GM19397 (cell line): ENCODE measurements around the gene SPCS1.

ENCODE experiments used
- ATAC-seq: cut with Tn5 transposase; IDR thresholded peaks from one replicate; pipeline ENCODE4 v1.9.1; 2021; ENCODE audit warnings: mild to moderate bottlenecking, moderate library complexity; ENCODE audit not compliant: unreplicated experiment

The SPCS1 gene

DNA sequence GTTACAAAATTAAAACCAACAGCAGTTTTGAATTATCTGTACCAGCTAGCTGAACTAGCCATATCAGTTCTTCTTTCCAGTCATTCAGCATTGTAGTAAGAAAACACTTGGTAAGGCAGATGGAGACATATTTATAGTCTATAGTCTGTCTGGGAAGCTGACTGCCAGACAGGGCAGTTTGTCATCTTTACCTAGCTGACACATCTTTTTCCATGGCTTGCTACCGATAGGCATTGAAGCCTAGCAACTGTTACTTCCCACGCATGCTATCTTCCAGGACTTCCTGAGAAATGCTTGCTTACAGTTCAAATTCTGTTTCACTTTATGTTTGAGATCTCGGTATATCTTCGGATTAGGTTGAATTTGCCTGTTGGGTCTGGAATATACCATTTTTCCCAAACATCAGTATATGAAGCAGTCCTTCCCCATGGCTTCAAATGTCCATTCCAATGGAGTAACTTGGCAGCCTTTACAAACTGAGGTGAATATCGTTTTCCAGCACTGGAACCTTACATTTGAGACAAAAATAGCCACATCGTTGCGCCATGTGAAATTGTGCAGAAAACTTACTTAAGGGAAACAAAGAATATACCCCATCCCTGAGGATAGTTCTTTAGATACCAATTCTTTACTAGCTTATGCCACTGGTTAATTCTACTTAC, 11.2 kb upstream of the SPCS1 start:
- ATAC-seq = no peak

DNA sequence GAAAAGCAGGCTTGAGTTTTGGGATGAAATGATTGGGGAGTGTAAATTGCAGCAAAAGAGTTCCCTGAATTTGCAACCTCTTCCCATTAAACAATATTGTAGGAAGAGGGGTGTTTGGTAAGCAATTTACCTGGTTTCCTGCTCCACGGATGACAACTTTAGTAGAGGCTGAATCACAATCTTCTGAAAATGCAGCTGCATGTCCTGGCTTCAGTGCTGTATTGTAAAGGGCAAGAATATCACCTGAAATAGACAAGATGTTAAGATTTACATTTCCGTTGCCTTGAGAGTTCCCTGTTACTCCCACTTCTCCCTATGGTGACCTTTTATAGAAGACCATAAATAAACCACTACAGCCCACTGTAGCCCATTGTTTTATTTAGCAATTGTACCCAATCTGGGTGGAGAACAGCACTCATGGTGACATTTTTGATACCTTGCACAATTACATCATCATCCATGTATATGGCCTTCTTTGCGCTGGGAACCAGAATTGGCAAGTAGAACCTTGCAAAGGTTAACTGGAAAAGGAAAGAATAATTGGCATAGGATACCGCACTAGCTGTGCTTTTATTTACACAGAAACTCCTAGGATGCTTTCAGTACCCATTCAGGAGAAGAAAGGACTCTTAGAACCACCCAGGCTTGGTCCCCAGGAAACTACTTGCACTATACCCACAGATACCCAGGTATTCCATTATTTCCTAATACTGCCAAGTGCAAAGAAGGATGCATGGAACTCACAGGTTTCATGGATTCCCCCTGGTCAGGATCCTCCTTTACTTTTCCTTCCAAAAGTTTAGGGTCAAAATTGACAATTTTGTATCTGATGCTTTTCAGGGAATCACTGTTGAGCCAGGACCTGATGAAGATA, 9.9 kb upstream of the SPCS1 start:
- ATAC-seq = no peak

DNA sequence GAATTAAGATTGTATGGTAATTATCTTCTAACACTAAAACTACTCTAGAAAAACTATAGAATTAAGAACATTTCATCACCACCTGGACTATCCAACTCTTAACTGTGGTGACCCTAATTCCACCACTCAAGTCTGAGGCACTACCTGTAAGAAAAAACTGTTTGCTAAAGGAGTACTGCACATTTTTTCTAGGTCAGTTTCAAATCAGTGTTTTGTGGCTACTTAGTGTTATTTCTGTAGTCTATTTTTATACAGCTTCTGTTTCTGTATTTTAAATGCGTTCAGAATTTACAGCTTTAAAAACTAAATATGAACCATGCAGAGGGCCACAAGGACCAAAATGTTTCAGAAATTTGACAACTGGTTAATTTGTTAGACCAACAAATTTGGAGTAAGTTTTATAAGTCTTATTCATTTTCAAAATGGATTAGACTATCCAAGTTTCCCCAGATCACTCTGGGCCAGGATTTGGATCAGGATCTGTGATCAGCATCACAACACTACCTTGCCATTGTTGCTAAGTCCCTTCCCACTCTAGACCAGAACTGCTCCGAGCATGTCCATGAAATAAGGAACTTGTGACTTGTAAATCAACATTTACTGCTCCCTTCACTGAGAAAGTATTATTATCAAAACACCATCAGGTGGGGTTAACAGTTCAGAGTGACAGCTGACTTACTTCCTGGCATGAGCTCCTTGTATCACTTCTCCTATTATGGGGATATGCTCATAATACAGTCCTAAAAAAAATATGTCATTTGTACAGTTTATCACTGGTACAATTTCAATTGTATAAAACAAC, 8.9 kb upstream of the SPCS1 start:
- ATAC-seq = no peak

DNA sequence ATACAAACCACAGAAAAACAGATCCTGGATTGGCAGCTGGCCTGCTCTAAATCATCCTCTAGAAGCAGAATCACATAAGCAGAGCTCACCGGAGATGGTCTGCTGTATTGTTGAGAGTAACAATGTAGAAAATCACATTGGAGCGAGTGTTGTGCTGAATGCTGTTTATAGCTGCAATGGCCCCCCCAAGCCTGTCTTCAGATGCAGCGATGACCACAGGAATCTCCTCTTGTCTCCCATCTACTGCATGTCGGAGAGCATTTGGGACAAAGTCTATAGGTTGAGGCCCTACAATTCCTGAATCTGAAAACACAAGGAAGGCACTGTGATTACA, 8.3 kb upstream of the SPCS1 start:
- no peak for ATAC-seq

DNA sequence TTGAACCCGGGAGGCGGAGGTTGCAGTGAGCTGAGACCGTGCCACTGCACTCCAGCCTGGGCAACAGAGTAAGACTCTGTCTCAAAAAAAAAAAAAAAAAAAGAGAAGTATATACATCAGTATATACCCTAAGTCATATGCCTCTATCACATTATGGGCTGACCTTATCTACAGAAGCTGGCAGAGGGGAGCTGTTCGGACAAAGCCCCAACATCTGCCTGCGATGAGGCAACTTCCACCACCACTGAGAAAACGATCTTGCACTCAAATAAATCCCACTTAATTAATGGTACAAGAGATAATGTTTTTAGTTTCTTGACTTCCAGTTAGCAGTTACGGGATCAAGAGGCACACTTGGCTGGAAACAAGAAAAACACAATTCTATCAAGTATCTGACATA, 2.6 kb upstream of the SPCS1 start:
- ATAC-seq = no peak

DNA sequence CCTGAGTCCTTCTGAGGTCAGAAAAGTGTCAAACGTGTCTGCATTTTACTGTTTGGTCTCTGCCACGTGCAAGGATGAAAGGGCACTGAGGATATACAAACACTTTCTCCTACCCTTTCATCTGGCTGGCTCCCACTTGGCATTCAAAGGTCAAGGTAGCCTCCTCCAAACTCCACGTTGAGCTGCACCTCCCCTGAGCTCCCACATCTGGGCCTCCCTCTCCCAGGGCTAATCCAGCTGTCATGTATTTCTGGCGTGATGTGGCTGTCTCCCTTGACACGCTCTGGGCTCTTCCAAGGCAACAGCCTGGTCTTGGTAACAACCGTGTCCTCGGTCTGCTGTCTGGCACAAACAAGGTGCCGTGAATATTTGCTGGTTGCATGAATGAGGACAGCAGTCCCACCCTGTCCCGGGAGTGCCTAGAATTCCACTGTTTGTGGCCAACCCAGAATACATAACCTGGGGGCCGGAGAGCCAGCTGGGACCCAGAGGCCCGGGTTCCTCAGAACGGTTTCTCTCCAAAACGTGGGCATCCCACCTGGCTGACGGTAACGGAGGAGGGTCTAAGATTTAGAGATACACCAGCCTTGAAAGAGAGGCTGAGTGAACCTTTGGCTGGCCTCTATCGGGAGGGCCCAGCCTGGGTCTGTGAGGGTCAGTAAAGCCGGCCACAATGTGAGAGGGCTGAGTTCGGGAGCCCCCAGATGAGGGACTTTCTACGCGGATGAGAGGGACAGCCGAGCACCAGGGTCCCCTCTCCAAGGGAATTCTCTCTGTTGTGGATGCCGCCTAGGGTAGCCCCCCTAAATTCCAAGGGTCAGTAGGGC, 1.1 kb upstream of the SPCS1 start:
- ATAC-seq = no peak

DNA sequence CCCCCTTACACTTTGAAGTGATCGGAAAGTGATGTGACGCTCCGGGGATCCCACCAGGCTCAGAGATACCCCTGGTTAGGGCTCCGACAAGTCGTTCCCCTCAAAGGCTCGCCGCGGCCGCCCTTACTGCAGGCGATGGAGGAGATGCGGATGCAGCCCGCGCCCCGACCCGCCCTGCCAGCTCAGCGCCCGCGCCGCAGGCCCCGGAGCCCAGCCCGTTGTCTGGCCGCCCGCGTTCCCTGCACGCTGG, 543 bp upstream of the SPCS1 start:
- ATAC-seq = no peak

DNA sequence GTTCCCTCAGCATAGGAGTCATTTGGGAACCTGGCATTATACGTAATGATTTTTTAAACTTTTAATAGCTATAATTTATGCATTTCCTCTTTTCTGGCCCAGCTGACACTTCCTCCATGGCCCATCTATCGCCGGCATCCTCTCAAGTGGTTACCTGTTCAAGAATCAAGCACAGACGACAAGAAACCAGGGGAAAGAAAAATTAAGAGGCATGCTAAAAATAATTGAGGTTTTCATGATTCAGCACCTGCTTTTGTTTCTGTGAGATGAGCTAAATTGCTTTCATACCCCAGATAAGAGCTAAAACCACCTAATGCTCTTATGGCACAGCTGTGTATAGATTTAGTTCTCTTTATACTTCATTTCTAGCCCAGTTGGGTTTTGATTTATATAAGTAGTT, 1.7 kb downstream of the SPCS1 start:
- no peak for ATAC-seq

DNA sequence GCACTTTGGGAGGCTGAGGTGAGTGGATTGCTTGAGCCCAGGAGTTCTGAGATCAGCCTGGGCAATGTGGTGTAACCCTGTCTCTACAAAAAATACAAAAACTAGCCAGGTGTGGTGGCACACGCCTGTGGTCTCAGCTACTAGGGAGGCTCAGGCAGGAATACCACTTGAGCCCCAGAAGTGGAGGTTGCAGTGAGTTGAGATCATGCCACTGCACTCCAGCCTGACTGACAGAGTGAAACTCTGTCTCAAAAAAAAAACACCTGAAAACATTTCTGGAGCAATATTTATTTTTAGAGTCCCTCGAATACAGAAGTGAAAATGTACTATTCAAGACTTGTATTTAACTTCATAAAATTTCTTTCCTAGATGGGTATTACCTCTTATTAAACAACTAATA, 4.6 kb downstream of the SPCS1 start:
- ATAC-seq = no peak

DNA sequence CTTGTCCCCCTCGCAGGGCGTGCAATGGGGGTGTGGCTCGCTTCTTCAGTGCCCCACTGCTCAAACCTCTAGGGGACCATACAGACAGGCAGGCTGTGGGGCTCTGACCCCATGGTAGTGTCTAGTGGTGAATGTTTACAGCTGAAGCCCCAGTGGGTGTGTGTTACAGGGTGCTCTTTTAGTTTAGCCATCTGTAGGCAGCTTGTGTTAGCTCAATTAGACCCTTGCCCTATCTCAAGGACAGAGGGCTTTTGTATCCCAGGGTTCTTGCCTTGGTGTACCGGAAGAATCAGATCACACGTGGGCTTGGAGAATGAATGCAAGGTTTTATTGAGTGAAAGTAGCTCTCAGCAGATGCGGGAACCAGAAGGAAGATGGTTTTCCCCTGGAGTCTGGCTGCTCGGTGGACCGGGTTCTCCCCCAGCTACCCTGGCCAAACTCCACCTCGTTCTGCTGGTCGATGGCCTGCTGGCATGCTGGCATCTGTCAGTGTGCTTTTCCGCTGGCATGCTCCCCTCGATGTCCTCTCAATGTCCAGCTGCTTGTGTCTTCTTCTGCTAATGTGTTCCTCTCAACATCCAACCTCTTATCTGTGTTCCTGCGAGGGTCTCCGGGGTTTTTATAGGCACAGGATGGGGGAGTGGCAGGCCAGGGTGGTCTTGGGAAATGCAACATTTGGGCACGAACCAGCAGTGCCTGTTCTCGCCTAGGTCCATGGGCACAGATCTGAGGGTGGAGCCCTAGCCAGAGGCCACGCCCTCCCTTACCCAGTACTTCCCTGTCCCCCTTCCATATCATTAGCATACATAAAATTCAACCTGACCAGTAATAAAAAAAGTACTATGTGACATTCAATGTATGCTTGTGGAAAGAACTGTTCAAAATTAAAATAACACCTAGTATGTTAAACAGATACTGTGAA, 6.6 kb downstream of the SPCS1 start:
- no peak for ATAC-seq

DNA sequence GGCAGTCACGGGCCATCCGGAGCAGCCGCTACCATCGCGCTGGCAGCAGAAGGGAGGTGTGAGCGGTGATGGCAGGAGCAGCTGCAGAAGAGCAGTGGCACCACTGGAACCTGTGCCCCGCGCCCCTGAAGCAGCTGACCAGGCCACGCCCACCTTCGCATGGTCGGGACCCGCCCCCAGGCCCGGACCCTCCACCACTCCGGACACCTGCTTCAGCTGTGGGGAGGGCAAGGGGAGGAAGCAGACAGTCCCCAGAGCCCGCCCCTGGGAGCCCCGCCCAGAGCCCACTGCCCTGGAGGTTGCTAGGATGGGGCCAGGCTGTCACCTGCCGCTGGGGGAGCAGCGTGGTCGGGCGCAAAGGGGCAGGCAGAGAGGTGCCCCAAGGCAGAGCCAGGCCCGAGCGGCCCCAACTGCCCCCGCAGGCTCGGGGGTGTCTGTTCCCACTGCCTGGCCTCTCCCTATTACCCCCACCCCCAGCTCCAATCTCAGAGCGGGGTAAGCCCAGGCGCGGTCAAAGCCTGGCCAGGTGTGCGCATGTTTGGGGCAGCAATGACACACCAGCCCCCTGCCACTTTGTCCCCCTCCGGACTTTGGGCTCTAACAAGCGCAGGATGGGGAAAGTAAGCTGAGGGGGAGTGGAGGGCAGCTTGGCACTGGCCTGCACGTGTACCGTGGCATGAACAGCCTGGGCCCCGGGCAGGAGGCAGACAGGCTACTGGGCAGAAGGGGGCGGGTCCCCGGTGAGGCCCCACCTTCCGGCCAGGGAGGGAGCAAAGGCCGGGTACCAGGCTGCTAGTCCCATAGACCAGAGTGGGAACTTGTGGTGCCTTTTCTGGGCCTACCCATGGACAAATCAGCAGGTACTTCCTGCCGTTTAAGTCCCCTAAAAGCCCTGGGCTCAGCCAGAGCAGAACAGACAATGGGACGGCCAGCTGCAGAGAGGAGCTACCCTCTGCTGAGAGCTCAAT, 8.7 kb downstream of the SPCS1 start:
- ATAC-seq = no peak

DNA sequence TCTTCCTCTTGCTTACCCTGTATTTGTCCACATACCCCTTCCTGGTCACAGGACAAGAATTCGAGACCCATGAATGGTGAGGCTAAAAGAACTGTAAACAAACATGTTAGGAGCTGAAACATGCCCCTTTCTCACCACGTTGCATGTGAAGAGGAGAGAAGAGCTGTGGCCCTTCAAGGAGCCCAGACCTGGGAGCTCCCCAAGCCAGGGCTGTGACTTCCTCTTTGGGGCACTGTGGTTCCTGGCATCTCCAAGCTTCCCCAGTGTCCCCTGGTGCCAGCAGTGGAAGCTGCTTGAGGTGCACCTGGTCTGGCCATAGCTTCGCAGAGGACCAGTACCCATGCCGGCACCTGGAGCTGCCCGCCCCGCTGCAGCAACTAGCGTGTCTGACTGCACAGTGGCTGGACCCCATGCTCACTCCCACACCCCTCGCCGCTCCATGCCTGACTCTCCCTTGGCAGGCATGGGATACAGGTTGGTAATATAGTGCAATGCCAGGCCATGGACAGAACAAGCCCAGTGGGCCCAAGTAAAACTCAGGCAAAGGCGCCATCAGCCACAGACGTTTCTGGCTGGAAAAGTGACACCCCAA, 9.9 kb downstream of the SPCS1 start:
- no peak for ATAC-seq

DNA sequence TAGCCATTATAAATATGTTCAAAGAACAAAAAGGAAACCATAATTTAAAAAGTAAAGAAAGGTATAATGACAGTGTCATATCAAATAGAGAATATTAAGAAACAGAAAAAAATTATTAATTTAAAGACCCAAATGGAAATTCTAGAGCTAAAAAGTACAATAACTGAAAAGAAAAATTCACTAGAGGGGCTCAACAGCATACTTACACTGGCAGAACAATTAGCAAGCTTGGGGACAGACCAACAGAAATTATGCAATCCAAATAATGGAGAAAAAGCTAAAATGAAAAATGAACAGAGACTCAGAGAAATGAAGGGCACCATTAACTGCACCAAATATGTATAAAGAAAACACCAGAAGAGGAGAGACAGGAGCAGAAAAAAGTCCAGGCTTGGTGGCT, 13.7 kb downstream of the SPCS1 start:
- ATAC-seq = no peak

DNA sequence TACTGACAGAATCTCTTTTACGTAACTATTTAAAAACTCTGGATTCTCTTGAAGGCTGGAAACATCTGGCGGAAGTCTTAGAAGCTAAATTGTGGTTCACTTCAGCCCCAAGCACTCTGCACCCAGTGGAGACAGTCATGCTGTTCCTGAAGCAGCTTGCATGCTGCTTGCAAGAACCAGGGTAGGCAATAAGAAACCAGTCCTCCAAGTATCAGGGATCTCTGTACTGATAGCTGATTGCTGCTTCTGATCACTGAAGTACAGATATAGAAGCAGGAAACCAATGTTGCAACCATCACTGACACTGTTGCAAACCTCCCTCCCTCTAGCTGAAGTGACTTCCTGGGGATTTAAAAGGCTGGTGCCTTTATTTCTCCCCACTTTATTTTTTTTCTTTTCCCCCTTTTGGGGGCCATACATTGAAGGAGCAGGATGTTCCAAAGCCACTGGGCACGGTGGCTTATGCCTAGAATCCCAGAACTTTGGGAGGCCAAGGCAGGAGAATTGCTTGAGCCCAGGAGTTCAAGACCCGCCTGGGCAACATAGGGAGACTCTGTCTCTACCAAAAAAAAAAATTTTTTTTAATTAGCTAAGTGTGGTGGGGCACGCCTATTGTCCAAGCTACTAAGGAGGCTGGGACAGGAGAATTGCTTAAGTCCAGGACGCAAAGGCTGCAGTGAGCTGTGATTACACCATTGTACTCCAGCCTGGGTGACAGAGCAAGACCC, 15.3 kb downstream of the SPCS1 start:
- ATAC-seq = no peak

DNA sequence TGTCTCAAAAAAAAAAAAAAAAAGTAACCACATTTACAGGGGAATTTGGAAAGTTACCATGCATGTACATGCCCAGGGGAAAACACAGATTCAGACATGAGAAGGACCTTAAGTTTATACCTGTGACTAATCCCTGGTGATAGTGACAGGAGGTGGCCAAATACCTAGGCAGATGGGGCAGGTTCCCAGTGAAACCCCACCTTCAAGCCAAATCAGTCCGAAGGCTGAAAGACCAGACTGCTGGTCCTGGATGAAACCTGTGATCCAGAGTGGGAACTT, 15.8 kb downstream of the SPCS1 start:
- ATAC-seq = no peak

DNA sequence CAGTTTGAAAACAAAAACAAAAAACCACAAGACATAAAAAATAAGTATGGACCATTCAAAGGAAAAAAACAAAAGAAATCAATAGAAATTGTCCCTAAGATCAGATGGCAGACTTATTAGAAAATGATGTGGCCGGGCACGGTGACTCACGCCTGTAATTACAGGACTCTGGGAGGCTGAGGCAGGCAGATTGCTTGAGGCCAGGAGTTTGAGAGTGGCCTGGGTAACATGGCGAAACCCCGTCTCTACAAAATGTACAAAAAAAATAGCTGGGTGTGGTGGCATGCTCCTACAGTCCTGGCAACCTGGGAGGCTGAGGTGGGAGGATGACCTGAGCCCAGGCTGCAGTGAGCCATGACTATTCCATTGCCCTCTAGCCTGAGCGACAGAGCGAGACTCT, 16.6 kb downstream of the SPCS1 start:
- no peak for ATAC-seq

DNA sequence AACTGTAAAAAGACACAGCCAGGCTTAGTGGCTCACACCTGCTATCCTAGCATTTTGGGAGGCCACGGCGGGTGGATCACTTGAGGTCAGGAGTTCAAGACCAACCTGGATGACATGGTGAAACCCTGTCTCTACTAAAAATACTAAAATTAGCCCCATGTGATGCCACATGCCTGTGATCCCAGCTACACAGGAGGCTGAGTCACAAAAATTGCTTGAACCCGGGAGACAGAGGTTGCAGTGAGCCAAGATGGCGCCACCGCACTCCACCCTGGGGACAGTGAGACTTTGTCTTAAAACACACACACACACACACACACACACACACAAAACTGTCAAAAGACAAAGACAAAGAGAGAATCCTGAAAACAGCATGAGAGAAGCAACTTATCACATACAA, 18.0 kb downstream of the SPCS1 start:
- ATAC-seq = no peak

DNA sequence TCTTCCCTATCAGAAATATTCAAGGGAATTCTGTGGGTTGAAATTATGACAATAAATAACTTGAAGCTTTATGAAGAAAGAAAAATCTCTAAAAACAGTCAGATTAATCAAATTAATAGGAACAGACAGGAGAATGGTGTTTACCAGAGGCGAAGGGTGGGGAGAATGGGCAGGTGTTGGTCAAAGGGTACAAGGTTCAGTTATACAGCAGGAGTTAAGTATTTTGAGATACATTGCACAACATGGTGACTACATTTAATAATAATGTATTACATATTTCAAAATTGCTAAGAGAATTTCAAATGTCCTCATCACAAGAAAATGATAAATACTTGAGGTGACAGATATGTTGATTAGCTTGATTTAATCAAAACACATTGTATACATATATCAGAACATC, 18.6 kb downstream of the SPCS1 start:
- no peak for ATAC-seq
